ENCODE data around the gene ZNF345.
A peak's percentile ranks its signal among the peaks of the same experiment; 100 is the strongest.

The ZNF345 gene

DNA sequence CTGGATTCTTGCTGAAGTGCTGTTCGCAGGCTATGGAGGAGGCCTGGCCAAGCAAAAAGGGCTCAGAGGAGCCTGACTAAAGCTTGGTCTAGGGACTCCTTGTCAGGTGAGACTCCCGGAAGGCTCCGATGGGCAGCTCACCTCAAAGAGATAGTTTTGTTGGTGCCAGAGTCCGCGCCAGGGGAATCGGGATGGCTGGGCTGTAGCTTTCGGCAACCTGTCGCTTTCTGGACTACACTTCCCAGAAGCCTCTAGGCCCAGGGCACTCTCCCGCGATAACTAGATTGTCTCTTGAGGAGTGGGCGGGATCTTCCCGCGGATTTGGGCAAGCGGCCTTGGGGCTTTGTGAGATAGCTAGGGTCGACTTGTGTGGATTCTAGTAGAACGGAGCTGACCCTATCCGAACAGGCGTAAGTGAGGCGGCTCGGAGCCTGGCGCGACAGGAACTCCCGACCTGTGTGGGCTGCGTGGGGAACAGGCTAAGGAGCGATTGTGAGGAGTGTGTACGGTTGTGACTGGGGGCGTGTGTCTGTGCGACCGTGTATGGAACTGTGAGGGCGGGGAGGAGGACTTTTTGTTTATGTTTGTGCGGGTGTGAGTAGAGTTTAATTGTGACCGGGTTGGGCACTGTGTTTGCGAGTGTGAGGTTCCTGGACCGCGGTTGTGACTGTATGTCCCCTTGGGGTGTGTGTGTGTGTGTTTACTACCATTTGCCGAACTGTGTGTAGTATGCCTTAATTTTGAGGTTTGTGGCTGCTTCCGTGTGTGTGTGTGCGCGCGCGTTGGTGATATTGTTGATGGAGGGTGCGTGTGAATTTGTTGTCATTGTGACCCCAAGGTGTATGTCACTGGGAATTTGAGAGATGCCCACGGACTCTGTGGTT, at the start of gene ZNF345:
ZNF345 (plus strand) TSS at position 318 of the 884 bp plus-strand sequence. CDS start 25,955 bp downstream, outside the sequence.
- TF ChIP-seq, protein P1, sequence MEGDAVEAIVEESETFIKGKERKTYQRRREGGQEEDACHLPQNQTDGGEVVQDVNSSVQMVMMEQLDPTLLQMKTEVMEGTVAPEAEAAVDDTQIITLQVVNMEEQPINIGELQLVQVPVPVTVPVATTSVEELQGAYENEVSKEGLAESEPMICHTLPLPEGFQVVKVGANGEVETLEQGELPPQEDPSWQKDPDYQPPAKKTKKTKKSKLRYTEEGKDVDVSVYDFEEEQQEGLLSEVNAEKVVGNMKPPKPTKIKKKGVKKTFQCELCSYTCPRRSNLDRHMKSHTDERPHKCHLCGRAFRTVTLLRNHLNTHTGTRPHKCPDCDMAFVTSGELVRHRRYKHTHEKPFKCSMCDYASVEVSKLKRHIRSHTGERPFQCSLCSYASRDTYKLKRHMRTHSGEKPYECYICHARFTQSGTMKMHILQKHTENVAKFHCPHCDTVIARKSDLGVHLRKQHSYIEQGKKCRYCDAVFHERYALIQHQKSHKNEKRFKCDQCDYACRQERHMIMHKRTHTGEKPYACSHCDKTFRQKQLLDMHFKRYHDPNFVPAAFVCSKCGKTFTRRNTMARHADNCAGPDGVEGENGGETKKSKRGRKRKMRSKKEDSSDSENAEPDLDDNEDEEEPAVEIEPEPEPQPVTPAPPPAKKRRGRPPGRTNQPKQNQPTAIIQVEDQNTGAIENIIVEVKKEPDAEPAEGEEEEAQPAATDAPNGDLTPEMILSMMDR (IDR thresholded peaks at IDR 0.05; ENCODE audit: borderline replicate concordance, control extremely low read depth, extremely low read depth, insufficient read depth, missing control alignments), result no peak
- DNase-seq (ENCODE audit: low spot score), result peak; percentile 90
- in situ Hi-C loops (cut with MboI; ENCODE audit: low sequenced_read_pairs, unreplicated experiment), result no loop called here

DNA sequence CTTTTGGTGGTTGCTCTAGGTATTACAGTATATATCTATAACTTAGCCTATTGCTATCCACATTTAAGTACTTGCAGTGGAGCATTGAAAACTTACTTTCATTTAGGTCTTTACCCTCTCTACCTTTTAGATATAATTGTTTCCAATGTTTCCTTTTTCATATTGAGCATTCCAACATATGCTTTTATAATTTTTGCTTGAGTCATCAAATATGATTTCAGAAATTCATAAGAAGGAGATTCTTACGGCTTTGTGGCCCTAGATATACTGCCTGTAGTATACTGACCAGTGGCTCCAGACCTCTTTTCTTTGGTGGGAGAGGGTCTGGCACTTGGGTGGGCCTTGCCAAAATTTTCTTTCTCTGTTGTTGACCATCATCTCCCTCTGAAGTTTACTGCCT, 45.3 kb upstream of the ZNF345 start:
- in situ Hi-C loops (cut with MboI; ENCODE audit: low sequenced_read_pairs, unreplicated experiment), result no loop called here
- DNase-seq (ENCODE audit: low spot score), result no peak
- TF ChIP-seq, protein P1 (IDR thresholded peaks at IDR 0.05; ENCODE audit: borderline replicate concordance, control extremely low read depth, extremely low read depth, insufficient read depth, missing control alignments), result no peak

DNA sequence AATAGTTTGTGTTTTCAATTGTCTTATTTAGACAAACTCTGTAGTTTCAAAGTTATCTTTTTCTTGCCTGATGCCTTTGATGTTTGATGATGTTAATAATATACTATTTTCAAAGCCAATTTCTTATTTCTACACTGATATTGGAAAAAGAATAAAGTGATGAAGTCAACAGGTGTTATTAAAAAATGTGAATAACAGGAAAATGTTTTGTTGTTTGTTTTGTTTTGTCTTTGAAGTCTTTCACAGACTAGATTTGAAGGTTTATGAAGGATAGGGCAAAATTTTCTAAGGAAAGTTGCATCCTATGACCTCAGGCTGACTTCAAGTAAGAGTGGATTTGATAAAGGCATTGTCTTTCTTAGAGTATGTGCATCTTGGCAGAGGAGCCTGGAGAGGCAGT, 43.6 kb upstream of the ZNF345 start:
- TF ChIP-seq, protein P1 (IDR thresholded peaks at IDR 0.05; ENCODE audit: borderline replicate concordance, control extremely low read depth, extremely low read depth, insufficient read depth, missing control alignments), result no peak
- in situ Hi-C loops (cut with MboI; ENCODE audit: low sequenced_read_pairs, unreplicated experiment), result no loop called here
- DNase-seq (ENCODE audit: low spot score), result no peak

DNA sequence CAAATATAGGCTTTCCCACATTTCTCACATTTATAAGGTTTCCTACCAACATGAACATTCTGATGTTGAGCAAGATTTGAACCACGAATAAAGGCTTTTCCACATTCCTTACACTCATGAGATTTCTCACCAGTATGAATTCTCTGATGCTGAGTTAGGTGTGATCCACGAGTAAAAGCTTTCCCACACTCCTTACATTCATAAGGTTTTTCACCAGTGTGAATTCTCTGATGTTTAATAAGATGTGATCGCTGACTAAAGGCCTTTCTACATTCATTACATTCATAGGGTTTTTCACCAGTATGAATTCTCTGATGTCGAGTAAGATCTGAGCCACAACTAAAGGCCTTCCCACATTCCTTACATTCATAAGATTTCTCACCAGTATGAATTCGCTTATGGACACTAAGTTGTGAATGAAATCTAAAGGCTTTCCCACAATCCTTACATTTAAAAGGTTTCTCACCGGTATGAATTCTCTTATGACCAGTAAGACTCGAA, 31.5 kb upstream of the ZNF345 start:
- in situ Hi-C loops (cut with MboI; ENCODE audit: low sequenced_read_pairs, unreplicated experiment), result no loop called here
- TF ChIP-seq, protein P1 (IDR thresholded peaks at IDR 0.05; ENCODE audit: borderline replicate concordance, control extremely low read depth, extremely low read depth, insufficient read depth, missing control alignments), result no peak
- DNase-seq (ENCODE audit: low spot score), result no peak

DNA sequence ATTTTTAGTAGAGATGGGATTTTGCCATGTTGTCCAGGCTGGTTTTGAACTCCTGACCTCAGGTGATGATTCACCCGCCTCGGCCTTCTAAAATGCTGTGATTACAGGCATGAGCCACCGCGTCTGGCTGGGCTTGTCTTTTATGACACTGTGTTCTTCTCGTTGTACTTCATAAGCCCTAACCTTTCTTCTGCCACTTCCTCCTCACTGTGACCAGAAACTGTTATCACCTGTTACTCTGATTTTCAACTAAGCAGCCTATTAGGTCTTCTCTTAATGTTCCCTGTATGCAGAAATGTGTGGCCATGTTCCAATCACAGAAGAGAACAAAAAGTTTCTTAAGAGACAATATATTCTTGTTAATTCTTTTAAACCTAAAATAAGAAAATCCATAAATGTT, 28.9 kb upstream of the ZNF345 start:
- in situ Hi-C loops (cut with MboI; ENCODE audit: low sequenced_read_pairs, unreplicated experiment), result no loop called here
- TF ChIP-seq, protein P1 (IDR thresholded peaks at IDR 0.05; ENCODE audit: borderline replicate concordance, control extremely low read depth, extremely low read depth, insufficient read depth, missing control alignments), result no peak
- no peak for DNase-seq (ENCODE audit: low spot score)

DNA sequence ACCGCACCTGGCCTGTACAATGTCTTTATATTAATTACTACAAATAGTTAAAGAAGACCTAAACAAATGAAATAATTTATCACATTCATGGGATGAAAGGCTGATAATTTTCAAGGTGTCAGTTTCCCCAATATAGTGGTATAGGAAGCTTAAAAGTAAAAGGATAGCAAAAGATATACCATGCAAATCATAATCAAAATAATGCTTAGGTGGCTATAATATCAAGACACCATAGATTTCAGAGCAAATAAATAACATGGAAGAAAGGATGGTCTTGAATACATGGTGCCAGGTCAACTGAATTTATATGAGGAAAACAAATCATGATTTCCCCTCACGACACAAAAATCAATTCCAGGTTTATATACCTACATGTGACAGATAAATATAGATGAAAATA, 17.2 kb upstream of the ZNF345 start:
- in situ Hi-C loops (cut with MboI; ENCODE audit: low sequenced_read_pairs, unreplicated experiment), result no loop called here
- no peak for DNase-seq (ENCODE audit: low spot score)
- TF ChIP-seq, protein P1 (IDR thresholded peaks at IDR 0.05; ENCODE audit: borderline replicate concordance, control extremely low read depth, extremely low read depth, insufficient read depth, missing control alignments), result no peak
